HG03378 (cell line): ENCODE data around the gene PRR14L.
"Not testable (repeated sequence)": the region's sequence is repeated elsewhere in the genome, so short reads cannot be mapped to it uniquely, and the experiment has no call there.

ENCODE experiments used
- ATAC-seq: cut with Tn5 transposase; IDR thresholded peaks from one replicate; pipeline ENCODE4 v1.9.1; 2021; ENCODE audit warnings: mild to moderate bottlenecking, moderate library complexity; ENCODE audit not compliant: unreplicated experiment

The PRR14L gene

DNA sequence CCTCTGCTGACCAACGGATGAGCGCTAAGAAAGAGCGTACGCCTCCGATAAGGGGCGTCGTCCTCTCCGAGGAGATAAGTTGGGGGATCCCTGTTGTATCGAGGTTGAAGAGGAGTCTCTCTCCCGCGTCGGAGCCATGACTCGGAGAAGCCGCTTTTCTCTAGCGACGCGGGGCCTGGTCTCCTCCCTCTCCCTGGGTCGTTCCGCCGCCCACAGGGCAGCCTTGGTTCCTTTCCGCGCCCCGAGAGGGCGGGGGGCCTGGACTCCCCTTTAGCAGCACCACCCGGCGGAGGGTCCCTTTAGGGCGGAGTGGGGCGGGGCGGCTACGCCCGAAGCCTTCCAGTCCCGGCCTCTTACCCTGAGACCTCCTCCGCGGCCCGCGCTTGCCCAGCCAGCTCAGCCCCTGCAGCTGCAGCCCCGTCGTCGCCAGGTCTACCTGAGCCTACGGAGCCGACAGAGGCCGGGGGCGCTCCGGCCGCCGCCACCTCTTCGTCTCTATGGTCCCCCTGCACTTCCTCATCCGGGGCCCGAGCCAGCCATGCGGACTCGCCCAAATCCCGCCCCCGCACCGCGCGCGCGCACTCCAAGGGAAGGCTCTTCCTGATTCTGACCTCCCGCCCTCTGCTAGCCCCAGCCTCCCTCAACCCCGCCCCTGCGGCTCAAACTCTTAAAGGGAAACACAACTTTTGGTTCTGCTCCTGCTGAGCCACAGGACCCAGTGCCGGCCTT lies at the start of gene PRR14L:
PRR14L (minus strand) TSS at position 497 of the 729 bp plus-strand sequence. CDS start 11,272 bp downstream, outside the sequence.
- peak; percentile 59 for ATAC-seq

DNA sequence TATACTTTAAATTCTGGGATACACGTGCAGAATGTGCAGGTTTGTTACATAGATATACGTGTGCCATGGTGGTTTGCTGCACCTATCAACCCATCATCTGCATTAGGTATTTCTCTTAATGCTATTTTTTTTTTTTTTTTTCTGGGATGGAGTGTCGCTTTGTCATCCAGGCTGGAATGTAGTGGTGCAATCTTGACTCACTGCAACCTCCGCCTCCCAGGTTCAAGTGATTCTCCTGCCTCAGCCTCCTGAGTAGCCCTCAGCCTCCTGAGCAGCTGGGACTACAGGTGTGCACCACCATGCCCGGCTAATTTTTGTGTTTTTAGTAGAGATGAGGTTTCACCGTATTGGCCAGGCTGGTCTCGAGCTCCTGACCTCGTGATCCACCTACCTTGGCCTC lies 49.4 kb upstream of the PRR14L start:
- not testable (repeated sequence) for ATAC-seq

DNA sequence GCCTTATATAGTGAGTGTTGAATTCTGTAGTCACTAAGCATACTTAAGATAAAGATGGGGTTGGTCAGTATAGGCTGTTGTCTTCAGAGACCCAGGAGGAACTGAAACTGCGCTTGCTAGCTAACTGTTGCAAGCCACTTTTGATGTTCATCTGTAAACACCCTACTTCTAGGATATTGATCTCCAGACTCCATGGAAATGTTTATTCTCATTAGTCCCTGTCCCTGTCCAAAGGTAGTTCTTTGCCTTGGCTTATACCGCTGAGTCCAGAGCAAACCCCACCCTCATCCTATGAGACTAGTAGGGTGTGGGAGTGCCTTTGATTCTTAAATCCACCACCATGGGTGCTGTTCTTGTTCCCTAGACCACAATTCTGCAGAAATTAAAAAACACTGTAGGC lies 40.3 kb upstream of the PRR14L start:
- no peak for ATAC-seq

DNA sequence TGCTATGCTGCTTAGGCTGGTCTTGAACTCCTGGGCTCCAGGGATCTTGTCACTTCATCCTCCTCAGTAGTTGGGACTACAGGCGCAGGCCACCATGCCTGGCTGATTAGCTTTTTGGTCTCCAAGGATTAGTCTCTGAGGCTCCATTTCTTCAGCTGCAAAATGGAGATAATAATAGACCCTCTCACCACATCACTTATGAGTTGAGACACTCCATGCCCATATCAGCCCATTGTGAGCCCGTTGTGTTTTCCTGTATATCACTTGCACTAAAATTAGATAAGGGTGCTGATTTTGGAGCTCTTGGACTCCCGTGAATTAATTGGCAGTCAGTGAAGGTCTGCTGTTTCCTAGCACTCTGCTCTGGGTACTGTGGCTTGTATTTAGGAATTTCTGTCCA lies 39.9 kb upstream of the PRR14L start:
- ATAC-seq: no peak

DNA sequence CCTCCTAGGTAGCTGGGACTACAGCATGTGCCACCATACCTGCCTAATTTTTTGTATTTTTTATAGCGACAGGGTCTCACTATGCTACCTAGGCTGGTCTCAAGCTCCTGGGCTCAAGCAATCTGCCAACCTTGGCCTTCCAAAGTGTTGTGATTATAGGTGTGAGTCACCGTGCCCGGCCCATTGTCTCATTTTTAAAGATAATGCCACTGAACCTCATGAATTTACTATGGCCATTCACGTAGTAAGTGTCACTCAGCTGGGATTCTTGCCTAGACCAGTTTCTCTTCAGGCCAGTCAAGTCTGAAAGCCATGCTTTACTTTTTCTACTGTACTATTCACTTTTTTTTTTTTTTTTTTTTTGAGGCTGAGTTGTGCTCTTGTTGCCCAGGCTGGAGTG lies 26.3 kb upstream of the PRR14L start:
- no peak for ATAC-seq

DNA sequence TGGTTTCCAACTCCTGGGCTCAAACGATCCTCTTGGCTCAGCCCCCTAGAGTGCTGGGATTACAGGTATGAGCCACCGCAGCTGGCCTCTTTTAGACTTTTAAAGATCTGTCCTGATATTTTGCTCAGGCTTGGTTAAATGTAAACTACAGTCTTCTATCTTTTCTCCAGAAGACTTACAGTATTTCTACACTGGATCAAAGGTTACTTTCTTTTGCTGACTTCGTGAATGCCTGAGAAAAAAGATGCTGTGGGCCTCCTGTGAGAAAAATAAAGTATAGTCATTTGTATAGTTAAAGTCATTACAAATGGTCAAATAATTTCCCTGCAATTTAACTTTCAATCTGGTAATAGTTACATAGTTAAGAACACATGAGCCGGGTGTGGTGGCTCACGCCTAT lies 23.5 kb upstream of the PRR14L start:
- ATAC-seq: no peak

DNA sequence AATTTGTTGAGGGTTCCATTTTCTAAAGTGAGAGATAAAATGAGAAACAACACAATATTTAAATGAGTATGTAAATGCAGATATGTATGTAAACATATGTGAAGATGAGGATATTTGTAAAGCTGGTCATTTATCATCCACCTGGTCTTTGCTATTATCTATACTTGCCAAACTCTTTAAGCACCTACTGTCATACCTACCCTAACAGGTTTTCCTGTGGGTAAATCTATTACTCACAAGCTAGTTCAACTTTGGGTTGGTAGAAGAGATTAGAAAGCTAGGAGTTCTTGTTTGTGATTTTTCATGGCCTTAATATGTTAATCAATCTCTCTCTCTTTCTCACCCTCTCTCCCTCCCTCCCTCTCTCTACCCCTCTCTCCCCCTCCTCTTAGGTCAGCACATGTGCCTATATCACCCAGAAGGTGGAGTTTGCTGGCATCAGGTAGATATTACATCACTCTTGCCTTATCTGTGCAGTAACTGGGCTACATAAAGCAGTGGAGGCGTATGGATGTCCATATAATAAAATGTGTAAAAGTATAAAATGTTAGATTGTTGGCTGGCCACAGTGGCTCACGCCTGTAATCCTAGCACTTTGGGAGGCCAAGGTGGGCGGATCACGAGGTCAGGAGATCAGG lies 18.6 kb upstream of the PRR14L start:
- ATAC-seq: no peak

DNA sequence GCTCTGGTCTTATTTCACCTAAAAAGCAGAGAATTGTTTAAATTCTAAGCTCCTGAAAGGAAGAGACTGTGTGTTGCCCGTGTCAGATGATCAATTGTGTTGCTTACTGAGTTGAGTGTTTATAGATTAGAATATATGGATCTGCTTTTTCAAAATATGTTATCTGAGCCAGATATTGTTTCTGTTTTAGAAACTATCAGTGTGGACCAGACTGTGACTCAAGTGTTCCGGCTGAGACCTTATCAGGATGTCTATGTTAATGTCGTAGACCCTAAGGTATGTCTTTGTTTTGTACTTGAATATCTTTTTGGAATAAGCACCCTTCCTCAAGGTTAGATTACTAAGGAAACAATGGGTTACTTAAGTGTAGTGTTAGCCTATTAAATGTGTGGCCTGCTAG lies 14.9 kb upstream of the PRR14L start:
- no peak for ATAC-seq

DNA sequence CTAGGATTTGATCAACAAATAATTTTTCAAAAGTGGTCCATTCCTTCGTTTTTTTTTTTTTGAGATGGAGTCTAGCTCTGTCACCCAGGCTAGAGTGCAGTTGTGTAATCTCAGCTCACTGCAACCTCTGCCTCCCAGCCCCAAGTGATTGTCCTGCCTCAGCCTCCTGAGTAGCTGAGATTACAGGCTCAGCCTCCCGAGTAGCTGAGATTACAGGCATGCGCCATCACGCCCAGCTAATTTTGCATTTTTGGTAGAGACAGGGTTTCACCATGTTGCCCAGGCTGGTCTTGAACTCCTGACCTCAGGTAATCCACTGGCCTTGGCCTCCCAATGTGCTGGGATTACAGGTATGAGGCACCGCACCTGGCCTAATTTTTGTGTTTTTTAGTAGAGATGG lies 8.9 kb upstream of the PRR14L start:
- not testable (repeated sequence) for ATAC-seq

DNA sequence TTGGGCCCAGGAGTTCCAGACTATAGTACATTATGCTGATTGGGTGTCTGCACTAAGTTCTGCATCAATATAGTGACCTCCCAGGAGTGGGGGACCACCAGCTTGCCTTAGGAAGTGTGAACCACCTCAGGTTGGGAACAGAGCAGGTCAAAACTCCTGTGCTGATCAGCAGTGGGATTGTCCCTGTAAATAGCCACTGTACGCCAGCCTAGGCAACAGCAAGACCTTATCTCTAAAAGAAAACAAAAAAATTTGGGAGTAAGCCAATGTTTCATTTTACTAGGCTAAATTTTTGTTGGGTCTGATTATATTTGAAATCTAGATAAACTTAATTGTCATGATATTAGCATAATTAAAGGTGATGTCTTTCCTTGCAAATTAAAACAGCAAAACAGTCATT lies 7.3 kb upstream of the PRR14L start:
- ATAC-seq: no peak

DNA sequence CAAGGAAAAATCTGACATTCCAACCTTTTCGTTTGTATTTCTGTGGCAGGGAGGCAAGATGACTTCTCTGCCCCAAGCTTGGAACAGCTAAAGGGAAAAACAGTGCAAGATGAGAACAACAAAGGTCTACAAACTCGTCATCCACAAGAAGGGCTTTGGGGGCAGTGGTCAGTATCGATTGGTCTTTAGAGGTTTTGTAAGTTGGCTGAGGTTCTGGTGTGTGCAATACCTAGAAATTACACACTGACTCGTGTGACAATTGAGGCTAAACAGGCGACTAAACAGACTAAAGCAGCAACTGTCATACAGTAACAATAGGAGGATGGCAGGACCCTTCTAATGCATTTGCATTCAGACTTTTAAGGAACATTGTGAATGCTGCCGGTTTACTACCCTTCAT lies 4.9 kb upstream of the PRR14L start:
- ATAC-seq: no peak

DNA sequence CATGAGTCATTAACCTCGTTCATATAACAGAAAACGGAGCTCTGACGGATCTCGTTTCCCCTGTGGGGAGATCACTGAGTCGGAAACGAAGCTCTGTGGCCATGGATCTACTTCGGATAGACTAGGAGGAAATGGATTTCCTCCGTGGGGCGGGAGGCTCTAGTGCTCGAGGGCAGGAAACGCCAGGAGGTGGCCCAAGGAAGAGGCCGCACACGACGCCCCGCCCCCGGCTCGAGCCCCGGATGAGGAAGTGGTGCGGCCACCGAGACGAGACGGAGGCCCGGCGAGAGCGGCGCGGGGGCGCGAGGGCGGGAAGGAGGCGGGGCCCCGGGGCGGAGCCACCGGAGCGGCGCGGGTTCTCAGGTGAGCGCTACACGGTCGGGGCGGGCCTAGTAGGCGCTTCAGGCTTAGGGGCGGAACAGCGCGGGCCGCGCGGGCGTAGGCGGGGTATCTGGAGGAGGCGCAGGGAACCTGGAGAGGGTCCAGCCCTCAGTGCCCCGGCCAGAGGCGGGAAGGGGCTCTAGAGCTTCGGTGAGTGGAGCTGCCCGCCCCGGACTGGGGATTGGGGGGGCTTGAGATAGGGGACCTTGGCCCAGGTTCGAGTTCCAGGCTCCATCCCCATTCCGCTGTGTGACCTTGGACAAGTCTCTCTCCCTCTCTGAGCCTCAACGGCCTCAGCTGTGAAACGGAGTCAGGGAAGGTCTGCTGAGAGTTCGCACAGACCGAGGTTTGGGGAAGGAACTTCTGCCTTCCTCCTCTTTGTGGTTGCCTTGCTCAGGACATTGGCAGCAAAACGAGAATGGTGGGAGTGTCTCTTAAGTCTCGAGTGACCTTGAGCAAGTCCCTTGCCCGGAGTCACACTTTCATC lies 3.9 kb upstream of the PRR14L start, which contains the start of gene DEPDC5:
DEPDC5 (plus strand) TSS at position 386 of the 868 bp plus-strand sequence. CDS start 903 bp downstream, outside the sequence.
- ATAC-seq: peak; percentile 35

DNA sequence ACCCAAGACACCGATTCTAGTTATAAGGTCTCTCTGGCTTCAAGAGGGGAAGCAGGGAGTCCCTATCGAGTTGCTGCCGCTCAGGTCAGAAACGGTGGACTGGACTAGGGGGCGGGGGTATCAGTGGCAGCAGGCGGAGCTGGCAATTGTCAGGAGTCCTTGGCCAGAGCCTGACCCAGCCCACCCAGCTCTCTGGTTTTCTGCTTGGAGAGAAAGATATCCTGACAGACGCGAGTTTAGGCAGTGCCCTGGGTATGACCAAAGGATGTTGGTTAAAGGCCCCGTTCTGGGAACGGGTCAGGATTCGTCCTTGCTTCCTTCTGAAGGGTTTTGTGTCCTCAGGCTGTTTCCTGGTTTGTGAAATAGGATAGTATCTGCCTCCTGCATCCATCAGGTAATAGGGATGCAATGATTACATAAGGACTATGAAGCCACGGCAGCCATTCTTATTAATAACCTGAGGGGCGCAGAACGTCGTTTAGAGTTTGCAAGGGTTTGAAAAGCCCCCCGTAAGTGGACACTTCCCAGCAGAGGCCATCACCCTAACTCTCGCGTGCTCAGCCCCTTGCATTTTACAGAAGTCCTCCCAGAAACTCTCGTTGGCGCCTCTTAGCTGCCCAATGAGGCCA lies 3.2 kb upstream of the PRR14L start:
- ATAC-seq: peak; percentile 18

DNA sequence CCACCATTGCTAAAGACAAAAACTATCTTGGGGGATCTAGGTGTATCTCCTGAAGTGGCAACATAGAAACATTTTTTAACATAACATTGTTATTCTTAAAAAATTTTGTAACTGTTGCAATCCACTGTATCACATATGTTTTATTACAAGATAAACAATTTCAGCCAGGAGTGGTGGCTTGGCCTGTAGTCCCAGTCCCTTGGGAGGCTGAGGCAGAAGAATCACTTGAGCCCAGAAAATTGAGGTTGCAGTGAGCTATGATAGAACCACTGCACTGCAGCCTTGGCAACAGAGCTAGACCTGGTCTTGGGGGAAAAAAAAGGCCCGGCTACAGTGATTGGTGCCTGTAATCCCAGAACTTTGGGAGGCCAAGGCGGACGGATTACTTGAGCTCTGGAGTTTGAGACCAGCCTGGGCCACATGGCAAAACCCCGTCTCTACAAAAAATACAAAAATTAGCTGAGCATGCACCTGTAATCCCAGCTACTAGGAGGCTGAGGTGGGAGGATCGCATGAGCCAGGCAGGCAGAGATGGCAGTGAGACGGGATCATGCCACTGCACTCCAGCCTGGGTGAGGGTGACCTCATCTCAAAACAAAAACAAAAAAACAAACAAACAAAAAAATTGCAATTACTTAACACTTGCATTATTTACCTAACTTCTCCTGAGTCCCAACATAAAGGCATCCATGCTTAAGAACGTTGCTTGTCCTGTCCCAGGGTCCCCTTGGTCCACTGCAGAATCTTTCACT lies 2.3 kb upstream of the PRR14L start:
- no peak for ATAC-seq

DNA sequence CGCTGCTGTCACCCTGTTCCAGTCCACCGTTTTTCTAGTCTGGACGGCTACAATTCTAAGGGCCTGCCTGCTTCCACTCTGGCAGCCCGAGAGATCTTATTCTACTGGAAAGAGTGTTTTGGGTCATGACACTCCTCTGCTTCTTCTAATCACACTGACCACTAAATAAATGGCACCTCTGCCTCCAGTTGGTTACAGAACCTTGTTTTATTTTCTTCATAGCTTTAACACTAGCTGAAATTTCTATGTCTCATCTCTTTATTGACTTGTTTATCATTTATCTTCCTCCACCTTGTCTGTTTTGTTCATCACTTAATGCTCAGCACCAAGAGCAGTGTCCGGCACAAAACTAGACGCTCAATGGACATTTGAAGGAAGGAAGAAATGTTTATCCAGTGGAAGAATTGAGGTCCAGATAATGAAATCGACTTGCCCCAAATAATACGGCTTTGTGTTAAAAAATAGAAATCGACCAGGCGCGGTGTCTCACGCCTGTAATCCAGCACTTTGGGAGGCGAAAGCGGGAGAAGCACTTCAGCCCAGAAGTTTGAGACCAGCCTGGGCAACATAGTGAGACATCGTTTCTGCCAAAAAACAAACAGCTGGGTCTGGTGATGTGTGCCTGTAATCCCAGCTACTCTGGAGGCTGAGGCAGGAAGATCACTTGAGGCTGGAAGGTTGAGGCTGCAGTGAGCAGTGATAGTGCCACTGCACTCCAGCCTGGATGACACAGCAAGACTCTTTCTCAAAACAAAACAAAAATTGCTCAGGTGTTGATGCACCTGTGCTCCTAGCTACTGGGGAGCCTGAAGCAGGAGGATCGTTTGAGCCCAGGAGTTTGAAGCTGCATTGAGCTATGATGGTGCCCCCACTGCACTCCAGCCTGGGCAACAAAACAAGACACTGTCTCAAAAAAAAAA lies 693 bp upstream of the PRR14L start:
- no peak for ATAC-seq

DNA sequence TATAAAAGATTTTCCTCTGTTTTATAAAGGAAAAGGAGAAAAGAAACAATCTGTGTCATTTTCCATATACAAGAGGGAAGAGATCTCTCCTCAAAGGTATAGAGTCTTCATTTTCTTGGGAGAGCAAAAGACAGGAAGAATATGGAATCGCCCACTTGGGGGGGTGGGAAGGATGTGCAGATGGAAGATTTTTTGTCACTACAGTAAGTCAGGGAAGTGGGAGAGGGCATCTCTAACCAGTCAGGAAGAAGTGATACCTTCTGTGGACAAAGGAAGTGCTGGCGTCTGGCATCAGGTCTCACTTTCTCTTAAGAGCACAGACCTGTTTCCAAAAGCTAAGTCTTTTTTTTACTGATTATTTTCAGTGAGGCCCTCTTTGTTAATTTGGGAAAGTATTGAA lies 1.4 kb downstream of the PRR14L start:
- ATAC-seq: no peak

DNA sequence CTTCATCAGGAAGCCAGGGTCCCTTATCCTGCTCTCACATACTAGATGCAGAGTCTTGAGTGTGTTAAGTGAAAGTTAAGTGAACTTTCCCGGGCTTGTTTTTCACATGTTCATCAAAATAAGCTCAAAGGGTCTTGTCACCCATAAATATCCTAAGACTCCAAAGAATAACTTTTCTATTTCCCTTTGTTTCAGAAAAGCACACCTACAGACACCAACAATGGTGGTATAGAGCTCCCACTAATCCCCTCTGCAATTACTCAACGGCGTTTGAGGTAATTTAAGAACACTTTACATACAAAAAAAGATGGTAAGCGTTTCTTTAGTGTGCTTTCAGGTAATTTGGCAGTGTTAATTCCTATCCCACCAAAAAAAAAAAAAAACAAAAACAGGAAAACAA lies 2.5 kb downstream of the PRR14L start:
- no peak for ATAC-seq

DNA sequence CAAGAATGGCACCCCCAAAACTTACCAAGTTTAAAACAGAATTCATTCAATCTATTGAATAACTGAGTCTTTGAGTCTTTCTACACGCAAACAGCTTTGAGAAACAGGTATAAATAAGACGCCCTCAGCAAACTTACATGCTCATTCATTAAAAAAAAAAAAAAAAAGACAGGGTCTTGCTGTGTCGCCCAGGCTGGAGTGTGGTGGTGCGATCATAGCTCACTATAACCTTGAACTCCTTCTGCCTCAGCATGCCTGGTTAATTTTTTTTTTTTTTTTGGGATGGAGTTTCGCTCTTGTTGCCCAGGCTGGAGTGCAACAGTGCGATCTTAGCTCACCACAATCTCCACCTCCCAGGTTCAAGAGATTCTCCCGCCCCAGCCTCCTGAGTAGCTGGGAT lies 6.1 kb downstream of the PRR14L start:
- ATAC-seq: no peak

DNA sequence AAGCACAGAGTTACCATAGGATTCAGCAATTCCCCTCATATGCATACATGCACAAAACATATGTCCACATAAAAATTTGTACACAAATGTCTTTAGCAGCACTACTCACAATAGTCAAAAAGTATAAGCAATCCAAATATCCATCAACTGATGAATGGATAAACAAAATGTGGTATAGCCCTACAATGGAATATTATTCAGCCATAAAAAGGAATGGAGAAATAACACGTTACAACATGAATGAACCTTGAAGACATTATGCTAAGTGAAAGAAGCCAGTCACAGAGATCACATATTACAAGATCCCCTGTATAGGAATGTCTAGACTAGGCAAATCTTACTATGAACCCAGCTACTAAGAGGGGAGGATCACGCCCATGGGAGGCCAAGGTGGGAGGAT lies 7.2 kb downstream of the PRR14L start:
- ATAC-seq: no peak
